ENCODE data around the gene LHX3.

DNA sequence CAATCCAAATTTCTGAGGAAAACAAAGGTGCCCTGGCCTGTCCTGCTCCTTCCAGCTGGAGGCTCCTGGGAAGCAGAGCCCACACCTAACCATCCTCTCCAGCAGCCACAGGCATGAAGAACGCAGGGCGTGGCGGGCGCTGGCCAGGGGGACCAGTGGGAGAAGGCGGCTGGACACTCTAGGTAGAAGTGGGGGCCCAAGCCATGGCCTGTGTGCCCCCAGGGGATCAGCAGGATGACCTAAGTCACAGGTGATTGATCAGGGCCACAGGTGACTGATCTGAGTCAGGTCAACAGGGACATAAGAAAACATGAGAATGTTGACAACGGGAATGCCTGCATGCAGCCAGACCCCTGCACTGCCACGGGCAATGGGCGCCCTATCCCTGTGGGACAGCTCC, 37.3 kb upstream of the LHX3 start:
- TF ChIP-seq, protein P1, sequence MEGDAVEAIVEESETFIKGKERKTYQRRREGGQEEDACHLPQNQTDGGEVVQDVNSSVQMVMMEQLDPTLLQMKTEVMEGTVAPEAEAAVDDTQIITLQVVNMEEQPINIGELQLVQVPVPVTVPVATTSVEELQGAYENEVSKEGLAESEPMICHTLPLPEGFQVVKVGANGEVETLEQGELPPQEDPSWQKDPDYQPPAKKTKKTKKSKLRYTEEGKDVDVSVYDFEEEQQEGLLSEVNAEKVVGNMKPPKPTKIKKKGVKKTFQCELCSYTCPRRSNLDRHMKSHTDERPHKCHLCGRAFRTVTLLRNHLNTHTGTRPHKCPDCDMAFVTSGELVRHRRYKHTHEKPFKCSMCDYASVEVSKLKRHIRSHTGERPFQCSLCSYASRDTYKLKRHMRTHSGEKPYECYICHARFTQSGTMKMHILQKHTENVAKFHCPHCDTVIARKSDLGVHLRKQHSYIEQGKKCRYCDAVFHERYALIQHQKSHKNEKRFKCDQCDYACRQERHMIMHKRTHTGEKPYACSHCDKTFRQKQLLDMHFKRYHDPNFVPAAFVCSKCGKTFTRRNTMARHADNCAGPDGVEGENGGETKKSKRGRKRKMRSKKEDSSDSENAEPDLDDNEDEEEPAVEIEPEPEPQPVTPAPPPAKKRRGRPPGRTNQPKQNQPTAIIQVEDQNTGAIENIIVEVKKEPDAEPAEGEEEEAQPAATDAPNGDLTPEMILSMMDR (IDR thresholded peaks at IDR 0.05), result no peak
- no peak for TF ChIP-seq POLR2A (IDR thresholded peaks at IDR 0.05)

All from breast epithelium (tissue), 3 donors.